Gastrocnemius medialis (tissue), 4 donors: ENCODE measurements around the gene RNPEP.

ENCODE experiments used
- POLR2A ChIP-seq, 2 donors: fragments of 450-650 bp; IDR thresholded peaks; one replicate each; pipeline ENCODE4 v1.6.1; 2017; ENCODE audit warnings: antibody characterized with exemption in 2 of 2, mild to moderate bottlenecking in 2 of 2, moderate library complexity in 2 of 2
- TF ChIP-seq, protein P1 (sequence below), 5 experiments: fragments of 450-650 bp in 3 of 5; fragments of 200-600 bp in 2 of 5; sonication (generic) in 2 of 5; IDR thresholded peaks in 4 of 5; conservative IDR thresholded peaks in 1 of 5; 1 replicate in 4 of 5; 2 replicates in 1 of 5; pipeline ENCODE4 v1.5.1; 2016 to 2019; ENCODE audit warnings: antibody characterized with exemption in 5 of 5, mild to moderate bottlenecking in 3 of 5, moderate library complexity in 3 of 5

- TF ChIP-seq POLR2A (IDR thresholded peaks at IDR 0.05), result no peak
- TF ChIP-seq, protein P1, sequence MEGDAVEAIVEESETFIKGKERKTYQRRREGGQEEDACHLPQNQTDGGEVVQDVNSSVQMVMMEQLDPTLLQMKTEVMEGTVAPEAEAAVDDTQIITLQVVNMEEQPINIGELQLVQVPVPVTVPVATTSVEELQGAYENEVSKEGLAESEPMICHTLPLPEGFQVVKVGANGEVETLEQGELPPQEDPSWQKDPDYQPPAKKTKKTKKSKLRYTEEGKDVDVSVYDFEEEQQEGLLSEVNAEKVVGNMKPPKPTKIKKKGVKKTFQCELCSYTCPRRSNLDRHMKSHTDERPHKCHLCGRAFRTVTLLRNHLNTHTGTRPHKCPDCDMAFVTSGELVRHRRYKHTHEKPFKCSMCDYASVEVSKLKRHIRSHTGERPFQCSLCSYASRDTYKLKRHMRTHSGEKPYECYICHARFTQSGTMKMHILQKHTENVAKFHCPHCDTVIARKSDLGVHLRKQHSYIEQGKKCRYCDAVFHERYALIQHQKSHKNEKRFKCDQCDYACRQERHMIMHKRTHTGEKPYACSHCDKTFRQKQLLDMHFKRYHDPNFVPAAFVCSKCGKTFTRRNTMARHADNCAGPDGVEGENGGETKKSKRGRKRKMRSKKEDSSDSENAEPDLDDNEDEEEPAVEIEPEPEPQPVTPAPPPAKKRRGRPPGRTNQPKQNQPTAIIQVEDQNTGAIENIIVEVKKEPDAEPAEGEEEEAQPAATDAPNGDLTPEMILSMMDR (IDR thresholded peaks at IDR 0.05 in 4 of 5, conservative IDR thresholded peaks at IDR 0.05 in 1 of 5), result no peak
Measured at GRCh38 chr1:201942129-201942495, 40.3 kb upstream of the RNPEP start.
